HG02610 (cell line): ENCODE results near the gene TIRAP.

Source experiments
- ATAC-seq: cut with Tn5 transposase; IDR thresholded peaks from one replicate; pipeline ENCODE4 v1.9.1; 2021; ENCODE audit warnings: mild to moderate bottlenecking, moderate library complexity; ENCODE audit not compliant: unreplicated experiment

Gene TIRAP

GRCh38 chr11:126339863-126340434 lies 57.1 kb downstream of the TIRAP start:
- ATAC-seq: no peak

- peak; percentile 64 for ATAC-seq
Measured at GRCh38 chr11:126340960-126341606, 58.2 kb downstream of the TIRAP start.

GRCh38 chr11:126341760-126342161 lies 58.9 kb downstream of the TIRAP start:
- ATAC-seq: no peak

- ATAC-seq: no peak
Measured at GRCh38 chr11:126343051-126343450, 60.2 kb downstream of the TIRAP start.
